ENCODE results near the gene GP1BB. TPM values are rescaled to one million over a fixed set of nuclear protein-coding genes. Genes with fewer than 3 reads are reported as not detected.

GP1BB gene
- total RNA-seq, 1 donor from 2014 or later, result 34.1 TPM

DNA sequence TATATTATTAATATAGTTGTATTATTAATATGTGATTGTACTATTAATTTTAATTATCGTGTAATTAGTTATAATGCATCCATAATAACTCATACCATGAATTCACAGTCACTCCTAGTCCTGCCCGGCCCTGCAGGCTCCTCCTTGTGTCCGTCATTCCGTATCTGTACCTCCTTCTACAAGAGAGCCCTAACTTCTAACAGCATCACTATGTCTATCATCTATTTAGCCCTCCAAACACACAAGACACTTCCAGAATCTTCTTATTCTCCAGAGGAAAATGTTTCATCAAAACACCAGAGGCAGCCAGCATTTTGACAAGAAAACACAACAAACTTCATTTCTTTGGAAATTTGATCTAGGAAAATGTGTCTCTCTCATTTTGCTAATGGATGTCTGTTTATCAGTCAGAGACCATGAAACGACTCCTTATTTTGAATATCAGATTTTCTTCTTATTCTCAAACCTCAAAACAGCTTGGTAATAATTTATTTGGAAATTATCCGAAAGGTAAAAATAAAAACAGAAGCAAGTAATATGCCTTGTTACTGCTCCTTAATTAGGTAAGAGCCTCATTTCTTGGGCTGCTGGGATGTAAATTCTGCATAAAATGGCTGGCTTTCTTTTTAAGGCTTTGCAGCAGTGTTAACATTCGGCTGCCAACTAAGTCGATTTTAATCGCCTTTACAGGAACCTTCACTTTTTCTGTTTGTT is 32.2 kb upstream of the GP1BB start:
- Mint-ChIP-seq H3K4me1 (ENCODE audit: unreplicated experiment) (peaks cover 17% of the 10 kb centered on the region), H3K4me3 (ENCODE audit: unreplicated experiment) (no peak overlapping the region), H3K9me3 (ENCODE audit: unreplicated experiment) (no peaks in the 10 kb centered on the region), H3K27me3 (ENCODE audit: unreplicated experiment) (peaks cover 6% of the 10 kb centered on the region), H3K36me3 (ENCODE audit: unreplicated experiment) (no peaks in the 10 kb centered on the region), H3K27ac (ENCODE audit: unreplicated experiment) (peak overlapping the region; percentile 71)
- DNase-seq (ENCODE audit: extremely low spot score, unreplicated experiment), result no peak
- TF ChIP-seq, protein P1, sequence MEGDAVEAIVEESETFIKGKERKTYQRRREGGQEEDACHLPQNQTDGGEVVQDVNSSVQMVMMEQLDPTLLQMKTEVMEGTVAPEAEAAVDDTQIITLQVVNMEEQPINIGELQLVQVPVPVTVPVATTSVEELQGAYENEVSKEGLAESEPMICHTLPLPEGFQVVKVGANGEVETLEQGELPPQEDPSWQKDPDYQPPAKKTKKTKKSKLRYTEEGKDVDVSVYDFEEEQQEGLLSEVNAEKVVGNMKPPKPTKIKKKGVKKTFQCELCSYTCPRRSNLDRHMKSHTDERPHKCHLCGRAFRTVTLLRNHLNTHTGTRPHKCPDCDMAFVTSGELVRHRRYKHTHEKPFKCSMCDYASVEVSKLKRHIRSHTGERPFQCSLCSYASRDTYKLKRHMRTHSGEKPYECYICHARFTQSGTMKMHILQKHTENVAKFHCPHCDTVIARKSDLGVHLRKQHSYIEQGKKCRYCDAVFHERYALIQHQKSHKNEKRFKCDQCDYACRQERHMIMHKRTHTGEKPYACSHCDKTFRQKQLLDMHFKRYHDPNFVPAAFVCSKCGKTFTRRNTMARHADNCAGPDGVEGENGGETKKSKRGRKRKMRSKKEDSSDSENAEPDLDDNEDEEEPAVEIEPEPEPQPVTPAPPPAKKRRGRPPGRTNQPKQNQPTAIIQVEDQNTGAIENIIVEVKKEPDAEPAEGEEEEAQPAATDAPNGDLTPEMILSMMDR (IDR thresholded peaks at IDR 0.05), result no peak

DNA sequence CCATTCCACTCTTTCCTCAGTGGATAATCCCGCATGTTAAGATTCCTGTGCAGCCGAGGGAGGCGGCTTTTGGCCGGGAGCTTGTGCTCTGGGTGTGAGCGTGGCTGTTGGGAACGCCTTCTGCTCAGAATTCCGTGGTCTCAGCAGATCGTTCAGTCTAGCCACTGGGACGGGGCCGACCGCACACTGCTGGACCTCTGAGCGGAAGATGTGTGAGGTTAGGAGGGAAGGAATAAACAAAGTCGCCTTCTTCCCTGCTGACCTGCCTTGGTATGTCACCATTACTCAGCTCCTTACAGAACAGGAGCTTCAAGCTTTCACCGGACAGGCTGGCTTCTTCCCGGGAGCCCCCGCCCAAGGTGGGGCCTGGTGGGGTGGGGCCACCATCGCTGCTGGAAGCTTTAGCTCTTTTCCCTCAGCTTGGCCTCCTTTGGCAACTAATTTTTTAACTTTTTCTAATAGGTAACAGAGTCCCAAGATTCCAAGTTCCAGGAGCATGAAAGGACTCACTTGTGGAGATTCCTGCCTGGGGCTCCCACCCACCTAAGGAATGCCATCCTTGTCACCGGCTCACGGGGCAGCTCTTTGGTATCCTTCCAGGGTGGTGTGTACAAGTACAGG is 31.5 kb upstream of the GP1BB start:
- TF ChIP-seq, protein P1 (IDR thresholded peaks at IDR 0.05), result no peak
- no peaks in the 10 kb centered on the region for H3K9me3 Mint-ChIP-seq (ENCODE audit: unreplicated experiment)
- peak overlapping the region; percentile 71 for H3K27ac Mint-ChIP-seq (ENCODE audit: unreplicated experiment)
- H3K4me1 Mint-ChIP-seq (ENCODE audit: unreplicated experiment), result peaks cover 17% of the 10 kb centered on the region
- DNase-seq (ENCODE audit: extremely low spot score, unreplicated experiment), result no peak
- H3K27me3 Mint-ChIP-seq (ENCODE audit: unreplicated experiment), result peaks cover 3% of the 10 kb centered on the region
- H3K4me3 Mint-ChIP-seq (ENCODE audit: unreplicated experiment), result peak overlapping the region; percentile 26
- no peaks in the 10 kb centered on the region for H3K36me3 Mint-ChIP-seq (ENCODE audit: unreplicated experiment)

DNA sequence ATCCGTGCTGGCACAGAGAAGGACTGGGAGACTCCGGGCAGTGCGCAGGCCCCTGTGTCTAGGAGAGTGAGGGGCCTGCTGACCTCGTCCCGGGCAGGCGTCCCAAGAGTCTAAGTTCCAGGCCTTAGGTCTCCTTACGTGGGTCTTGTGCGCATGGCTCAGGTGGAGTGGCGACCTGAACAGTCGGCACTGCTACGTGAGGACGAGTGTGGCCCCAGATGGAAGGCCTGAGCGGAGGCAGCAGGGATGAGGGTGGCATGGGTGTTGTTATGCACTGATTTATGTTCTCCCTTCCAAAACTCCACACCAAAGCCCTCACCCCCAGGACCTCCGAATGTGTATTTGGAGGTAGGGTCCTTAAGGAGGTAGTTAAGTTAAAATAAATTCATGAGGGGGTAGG is 29.8 kb upstream of the GP1BB start:
- Mint-ChIP-seq H3K9me3 (ENCODE audit: unreplicated experiment) (no peaks in the 10 kb centered on the region), H3K36me3 (ENCODE audit: unreplicated experiment) (no peaks in the 10 kb centered on the region), H3K27me3 (ENCODE audit: unreplicated experiment) (peaks cover 3% of the 10 kb centered on the region), H3K27ac (ENCODE audit: unreplicated experiment) (no peak overlapping the region), H3K4me3 (ENCODE audit: unreplicated experiment) (no peak overlapping the region), H3K4me1 (ENCODE audit: unreplicated experiment) (peaks cover 17% of the 10 kb centered on the region)
- no peak for DNase-seq (ENCODE audit: extremely low spot score, unreplicated experiment)
- TF ChIP-seq, protein P1 (IDR thresholded peaks at IDR 0.05), result no peak

DNA sequence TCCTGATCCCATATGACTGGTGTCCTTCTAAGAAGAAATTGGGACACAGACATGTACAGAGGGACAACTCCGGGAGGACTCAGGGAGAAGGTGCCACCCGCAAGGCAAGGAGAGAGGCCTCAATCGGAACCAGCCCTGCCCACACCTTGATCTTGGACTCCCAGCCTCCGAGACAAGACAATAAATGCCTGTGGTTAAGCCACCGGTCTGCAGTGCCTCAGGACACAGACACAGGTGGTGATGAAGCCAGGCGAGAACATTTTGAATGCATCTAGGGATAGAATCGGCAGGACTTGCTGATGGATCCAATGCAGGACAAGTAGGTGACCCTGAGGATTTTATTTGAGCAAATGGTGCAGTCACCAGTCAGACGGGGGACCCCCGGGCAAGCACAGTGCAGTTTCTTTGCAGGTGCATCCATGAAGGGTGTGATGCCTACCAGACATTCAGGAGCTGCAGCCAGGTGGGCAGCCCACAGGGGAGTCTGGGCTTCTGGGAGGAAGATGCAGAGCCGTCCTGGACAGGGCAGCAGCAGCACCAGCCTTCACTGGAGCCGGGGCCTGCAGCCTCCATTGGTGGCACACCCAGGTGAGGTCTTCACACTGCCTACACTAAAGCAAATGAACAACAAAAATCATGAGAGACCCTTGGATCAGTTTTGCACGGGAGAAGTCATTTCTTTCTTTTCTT is 29.2 kb upstream of the GP1BB start:
- TF ChIP-seq, protein P1 (IDR thresholded peaks at IDR 0.05), result no peak
- no peak for DNase-seq (ENCODE audit: extremely low spot score, unreplicated experiment)
- no peak overlapping the region for H3K4me3 Mint-ChIP-seq (ENCODE audit: unreplicated experiment)
- H3K36me3 Mint-ChIP-seq (ENCODE audit: unreplicated experiment), result no peaks in the 10 kb centered on the region
- H3K27ac Mint-ChIP-seq (ENCODE audit: unreplicated experiment), result no peak overlapping the region
- no peaks in the 10 kb centered on the region for H3K9me3 Mint-ChIP-seq (ENCODE audit: unreplicated experiment)
- peaks cover 17% of the 10 kb centered on the region for H3K4me1 Mint-ChIP-seq (ENCODE audit: unreplicated experiment)
- peaks cover 3% of the 10 kb centered on the region for H3K27me3 Mint-ChIP-seq (ENCODE audit: unreplicated experiment)

DNA sequence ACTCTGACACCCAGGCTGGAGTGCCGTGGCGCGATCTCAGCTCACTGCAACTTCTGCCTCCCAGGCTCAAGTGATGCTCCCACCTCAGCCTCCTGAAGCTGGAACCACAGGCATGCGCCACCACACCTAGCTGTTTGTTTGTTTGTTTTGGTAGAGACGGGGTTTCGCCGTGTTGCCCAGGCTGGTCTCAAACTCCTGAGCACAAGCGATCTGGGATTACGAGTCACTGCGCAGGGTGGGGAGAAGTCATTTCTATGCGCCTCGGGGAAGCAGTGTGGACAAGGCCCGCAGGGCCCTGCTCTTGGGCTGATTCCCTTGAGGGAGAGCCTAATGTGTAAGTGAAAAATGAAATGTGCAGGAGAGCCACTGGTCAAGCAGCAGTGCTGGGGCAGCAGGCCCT is 28.6 kb upstream of the GP1BB start:
- peaks cover 3% of the 10 kb centered on the region for H3K27me3 Mint-ChIP-seq (ENCODE audit: unreplicated experiment)
- no peak overlapping the region for H3K4me3 Mint-ChIP-seq (ENCODE audit: unreplicated experiment)
- no peaks in the 10 kb centered on the region for H3K36me3 Mint-ChIP-seq (ENCODE audit: unreplicated experiment)
- H3K27ac Mint-ChIP-seq (ENCODE audit: unreplicated experiment), result no peak overlapping the region
- DNase-seq (ENCODE audit: extremely low spot score, unreplicated experiment), result no peak
- TF ChIP-seq, protein P1 (IDR thresholded peaks at IDR 0.05), result no peak
- H3K9me3 Mint-ChIP-seq (ENCODE audit: unreplicated experiment), result no peaks in the 10 kb centered on the region
- H3K4me1 Mint-ChIP-seq (ENCODE audit: unreplicated experiment), result peaks cover 17% of the 10 kb centered on the region
